HCT116 (cell line): ENCODE results near the gene CAMK2N2. TPM values are rescaled to one million over a fixed set of nuclear protein-coding genes. Genes with fewer than 3 reads are reported as not detected.

ENCODE experiments used
- ATAC-seq: fragments of 200-7000 bp; cut with Tn5 transposase; 2 replicates; pipeline ENCODE4 v1.9.1; 2020; ENCODE audit warnings: mild to moderate bottlenecking, moderate library complexity
- BruUV-seq: library from RNA; stranded (reverse); fragments of 400-500 nt; replicated peaks from 2 replicates; lab custom pipeline; 2021; lab: Mats Ljungman, UMichigan
- CTCF ChIA-PET: fragments of 300-600 bp; sonication (Branson Sonifier 250); formaldehyde crosslinking; loops from one replicate; lab custom pipeline; 2021; ENCODE audit warnings: antibody characterized with exemption; lab: Charles Lee
- POLR2A ChIA-PET: fragments of 300-600, 350-600 bp; sonication (Branson Sonifier 250); formaldehyde crosslinking; loops from one replicate; lab custom pipeline; 2021; ENCODE audit warnings: antibody characterized with exemption; lab: Charles Lee
- RAD21 ChIA-PET, 2 experiments: fragments of 300-600 bp; sonication (Branson Sonifier 250); formaldehyde crosslinking; loops; one replicate each; lab custom pipeline; 2023; ENCODE audit warnings: low total read pairs in 2 of 2; ENCODE audit not compliant: uncharacterized antibody in 2 of 2, unreplicated experiment in 2 of 2, low non-redundant PET in 1 of 2; lab: Charles Lee
- DNase-seq: peaks from one replicate; pipeline ENCODE4 v3.0.0-alpha.2; 2010; ENCODE audit warnings: low read depth, low spot score
- H2AFZ ChIP-seq: fragments of 200-600 bp; shearing (Covaris generic), sonication (generic); 2 replicates; pipeline ENCODE4 v1.6.1; 2017; ENCODE audit warnings: low read depth, mixed run types, mixed read lengths, antibody characterized with exemption, low read length; ENCODE audit not compliant: poor library complexity, severe bottlenecking
- H3K27ac ChIP-seq: 2 replicates; pipeline ENCODE4 v1.5.1; 2012; ENCODE audit warnings: low read depth, low read length
- H3K27me3 ChIP-seq: fragments of 200-600 bp; sonication (generic); 2 replicates; pipeline ENCODE4 v1.6.1; 2016; ENCODE audit warnings: mixed run types, low read length, mixed read lengths; ENCODE audit not compliant: insufficient read depth
- H3K36me3 ChIP-seq, 2 experiments: fragments of 200-500 bp in 1 of 2; fragments of 200-600 bp in 1 of 2; sonication (Bioruptor generic) in 1 of 2; sonication (generic) in 1 of 2; 2 replicates each; pipeline versions ENCODE4 v1.5.1 to v1.6.1; 2014 to 2016; ENCODE audit warnings: low read length in 2 of 2, inconsistent platforms in 1 of 2, mixed read lengths in 1 of 2, mixed run types in 1 of 2; ENCODE audit not compliant: insufficient read depth in 2 of 2, control insufficient read depth in 1 of 2
- H3K4me1 ChIP-seq, 2 experiments: fragments of 200-600 bp in 1 of 2; sonication (generic) in 1 of 2; 2 replicates each; pipeline versions ENCODE4 v1.5.1 to v1.6.1; 2012 to 2017; ENCODE audit warnings: low read length in 2 of 2, inconsistent platforms in 1 of 2, mild to moderate bottlenecking in 1 of 2, mixed read lengths in 1 of 2, mixed run types in 1 of 2, moderate library complexity in 1 of 2; ENCODE audit not compliant: insufficient read depth in 2 of 2, control insufficient read depth in 1 of 2
- H3K4me2 ChIP-seq: fragments of 200-600 bp; sonication (generic); 2 replicates; pipeline ENCODE4 v1.6.1; 2017; ENCODE audit warnings: mixed run types, low read length, mixed read lengths
- H3K4me3 ChIP-seq, 2 experiments: fragments of 200-600 bp in 1 of 2; sonication (generic) in 1 of 2; replicated peaks in 1 of 2; 2 replicates each; pipeline ENCODE4 v1.5.1; 2011 to 2016; ENCODE audit warnings: low read length in 2 of 2, control low read depth in 1 of 2, low read depth in 1 of 2, mild to moderate bottlenecking in 1 of 2, mixed read lengths in 1 of 2, mixed run types in 1 of 2
- H3K79me2 ChIP-seq: fragments of 200-600 bp; sonication (generic); 2 replicates; pipeline ENCODE4 v1.6.1; 2017; ENCODE audit warnings: mild to moderate bottlenecking, mixed run types, low read length, moderate library complexity, mixed read lengths; ENCODE audit not compliant: insufficient read depth
- H3K9ac ChIP-seq: fragments of 200-600 bp; sonication (generic); 2 replicates; pipeline ENCODE4 v1.6.1; 2016; ENCODE audit warnings: low read length, mixed read lengths
- H3K9me2 ChIP-seq: fragments of 200-600 bp; sonication (generic), shearing (Covaris generic); 2 replicates; pipeline ENCODE4 v1.6.1; 2017; ENCODE audit warnings: mixed run types, mild to moderate bottlenecking, moderate library complexity; ENCODE audit not compliant: insufficient read depth
- H3K9me3 ChIP-seq, 2 experiments: fragments of 200-500 bp in 1 of 2; fragments of 200-600 bp in 1 of 2; sonication (Bioruptor generic) in 1 of 2; sonication (generic) in 1 of 2; 2 replicates each; pipeline ENCODE4 v1.6.1; 2014 to 2017; ENCODE audit warnings: low read length in 2 of 2, mixed read lengths in 2 of 2, inconsistent platforms in 1 of 2, low read depth in 1 of 2, mild to moderate bottlenecking in 1 of 2, mixed run types in 1 of 2, moderate library complexity in 1 of 2; ENCODE audit not compliant: control insufficient read depth in 1 of 2, insufficient read depth in 1 of 2
- H4K20me1 ChIP-seq: fragments of 200-600 bp; sonication (generic), shearing (Covaris generic); 2 replicates; pipeline ENCODE4 v1.6.1; 2017; ENCODE audit warnings: mixed run types, mild to moderate bottlenecking, moderate library complexity; ENCODE audit not compliant: insufficient read depth
- CBX3 ChIP-seq: IDR thresholded peaks from 2 replicates; pipeline ENCODE4 v1.6.1; 2012; ENCODE audit warnings: low read depth
- CEBPB ChIP-seq: IDR thresholded peaks from 2 replicates; pipeline ENCODE4 v1.6.1; 2012; ENCODE audit warnings: low read depth
- CTCF ChIP-seq, 3 experiments: fragments of 200-600 bp in 1 of 3; sonication (generic) in 1 of 3; IDR thresholded peaks in 2 of 3; conservative IDR thresholded peaks in 1 of 3; 2 replicates each; pipeline ENCODE4 v1.5.1; 2012 to 2017; ENCODE audit warnings: low read depth in 2 of 3, low read length in 2 of 3, antibody characterized with exemption in 1 of 3, borderline replicate concordance in 1 of 3, control low read depth in 1 of 3, mild to moderate bottlenecking in 1 of 3, mixed read lengths in 1 of 3, mixed run types in 1 of 3, moderate library complexity in 1 of 3; ENCODE audit not compliant: insufficient read depth in 1 of 3
- EGR1 ChIP-seq: IDR thresholded peaks from 2 replicates; pipeline ENCODE4 v1.6.1; 2012; ENCODE audit warnings: low read depth
- ELF1 ChIP-seq: IDR thresholded peaks from 2 replicates; pipeline ENCODE4 v1.6.1; 2012; ENCODE audit warnings: low read depth, borderline replicate concordance
- FOSL1 ChIP-seq: IDR thresholded peaks from 2 replicates; pipeline ENCODE4 v1.6.1; 2012; ENCODE audit warnings: low read depth
- JUND ChIP-seq: IDR thresholded peaks from 2 replicates; pipeline ENCODE4 v1.6.1; 2012
- POLR2AphosphoS5 ChIP-seq: IDR thresholded peaks from 2 replicates; pipeline ENCODE4 v1.6.1; 2011; ENCODE audit warnings: mild to moderate bottlenecking, low read depth, low read length, moderate library complexity
- RAD21 ChIP-seq: IDR thresholded peaks from 2 replicates; pipeline ENCODE4 v1.6.1; 2012; ENCODE audit warnings: low read depth, mild to moderate bottlenecking
- SIN3A ChIP-seq: IDR thresholded peaks from 2 replicates; pipeline ENCODE4 v1.6.1; 2012; ENCODE audit warnings: low read depth
- SP1 ChIP-seq: IDR thresholded peaks from 2 replicates; pipeline ENCODE4 v1.6.1; 2012; ENCODE audit warnings: low read depth
- SRF ChIP-seq: IDR thresholded peaks from 2 replicates; pipeline ENCODE4 v1.6.1; 2012; ENCODE audit warnings: low read depth
- TCF7L2 ChIP-seq: IDR thresholded peaks from 2 replicates; pipeline ENCODE4 v1.7.0; 2011; ENCODE audit warnings: borderline replicate concordance, inconsistent platforms; ENCODE audit not compliant: insufficient read depth, insufficient read length; ENCODE audit errors: extremely low read depth
- ZFX ChIP-seq: fragments of 450-650 bp; IDR thresholded peaks from 2 replicates; pipeline ENCODE4 v1.6.1; 2017
- intact Hi-C: fragments of 100-400 bp; cut with micrococcal nuclease; formaldehyde crosslinking; loops from 2 replicates; pipeline ENCODE4 v1.10.0; 2022
- total RNA-seq: library from RNA; stranded (reverse); gene quantifications from one replicate; pipeline ENCODE4 v1.2.1, GENCODE V29; 2021; ENCODE audit not compliant: unreplicated experiment

Gene CAMK2N2
- total RNA-seq, 1 experiment from 2014 or later = 5.1 TPM

GRCh38 chr3:184234671-184235380 lies 26.5 kb downstream of the CAMK2N2 start:
- Histone ChIP-seq H3K27me3 (no peaks in the 10 kb centered on the region), H3K4me2 (peak overlapping the region; percentile 70)
- ChIA-PET CTCF (no interaction called here), RAD21 (interaction anchor here in 1 of 2 experiments (0.9 kb wide), 1 partner anchor 61 kb away, joined by 3 read pairs; no protein-coding TSS in a partner anchor)
- no peak for TF ChIP-seq CEBPB
- TF ChIP-seq POLR2AphosphoS5 = no peak
- TF ChIP-seq ELF1 = no peak
- no peak for TF ChIP-seq SRF
- no peak for TF ChIP-seq EGR1
- TF ChIP-seq CBX3 = no peak
- no peak for TF ChIP-seq RAD21
- TF ChIP-seq ZFX = no peak
- TF ChIP-seq SIN3A = no peak
- TF ChIP-seq CTCF (IDR thresholded peaks at IDR 0.05 in 2 of 3, conservative IDR thresholded peaks at IDR 0.05 in 1 of 3; ENCODE audit: borderline replicate concordance in 1 of 3, insufficient read depth in 1 of 3, low read depth in 2 of 3, low read length in 2 of 3) = no peak
- no peak for TF ChIP-seq TCF7L2
- TF ChIP-seq JUND = no peak
- no peak for TF ChIP-seq SP1
- no peak for TF ChIP-seq FOSL1
- TF ChIP-seq, all 23 proteins: peak for 0
- Histone ChIP-seq H2AFZ (no peak overlapping the region), H3K79me2 (no peaks in the 10 kb centered on the region), H3K27ac (peak overlapping the region; percentile 2; the same call in 1 of the 2 replicates), H3K9me3 (no peaks in the 10 kb centered on the region), H3K9ac (0 out of 2 replicates have a peak overlapping the region, but pooled peaks have one; percentile 28), H3K4me3 (no peak overlapping the region), H3K9me2 (no peaks in the 10 kb centered on the region), H3K36me3 (no peaks in the 10 kb centered on the region), H3K4me1 (peaks cover 12 to 24% of the 10 kb centered on the region in 2 experiments), H4K20me1 (no peaks in the 10 kb centered on the region)
- no TSS peak for BruUV-seq
- POLR2A ChIA-PET = no interaction called here
- ATAC-seq = no peak; the same call in 1 of the 2 replicates
- intact Hi-C loops = no loop called here
- DNase-seq = no peak
